HepG2 (cell line): Measurements from ENCODE around the gene EGFL8.

Experiments
- ATF6 ChIP-seq: sonication (generic); formaldehyde crosslinking; conservative IDR thresholded peaks from 2 replicates; pipeline ENCODE4 v1.4.0; 2020; ENCODE audit warnings: missing genetic modification reagents
- EED ChIP-seq: sonication (generic); formaldehyde crosslinking; IDR thresholded peaks from 2 replicates; pipeline ENCODE4 v1.5.0; 2020; ENCODE audit warnings: mild to moderate bottlenecking, missing genetic modification reagents
- HNF4A ChIP-seq: sonication (generic); formaldehyde crosslinking; IDR thresholded peaks from 2 replicates; pipeline ENCODE4 v1.4.0; 2020; ENCODE audit warnings: missing genetic modification reagents
- KDM5A ChIP-seq: fragments of 200-600 bp; sonication (generic); IDR thresholded peaks from 2 replicates; pipeline ENCODE4 v1.7.0; 2018; ENCODE audit warnings: antibody characterized with exemption, mild to moderate bottlenecking, low read length, borderline replicate concordance
- MAFF ChIP-seq: IDR thresholded peaks from 2 replicates; pipeline ENCODE4 v1.6.1; 2011; ENCODE audit warnings: low read depth, low read length, improper control_type of control experiment
- RFX5 ChIP-seq: IDR thresholded peaks from 2 replicates; pipeline ENCODE4 v1.6.1; 2011; ENCODE audit warnings: low read depth, low read length, improper control_type of control experiment
- TAF1 ChIP-seq: sonication (generic); formaldehyde crosslinking; IDR thresholded peaks from 2 replicates; pipeline ENCODE4 v1.4.0; 2020; ENCODE audit warnings: missing genetic modification reagents
- ZKSCAN1 ChIP-seq: fragments of 150-350 bp; IDR thresholded peaks from 2 replicates; pipeline ENCODE4 v1.6.1; 2014; ENCODE audit warnings: low read length
- ZNF10 ChIP-seq: sonication (generic); formaldehyde crosslinking; IDR thresholded peaks from 2 replicates; pipeline ENCODE4 v1.4.0; 2020; ENCODE audit warnings: mild to moderate bottlenecking, low read depth, missing genetic modification reagents, borderline replicate concordance
- ZNF143 ChIP-seq: sonication (generic); formaldehyde crosslinking; IDR thresholded peaks from 2 replicates; pipeline ENCODE4 v1.4.0; 2020; ENCODE audit warnings: missing genetic modification reagents
- ZNF496 ChIP-seq: sonication (generic); formaldehyde crosslinking; IDR thresholded peaks from 2 replicates; pipeline ENCODE4 v1.8.1; 2023; ENCODE audit warnings: mild to moderate bottlenecking, moderate library complexity, missing genetic modification reagents; ENCODE audit not compliant: insufficient replicate concordance
- TF ChIP-seq, protein P1 (sequence below): sonication (generic); formaldehyde crosslinking; IDR thresholded peaks from 2 replicates; pipeline ENCODE4 v1.5.0; 2020; ENCODE audit warnings: mild to moderate bottlenecking, missing genetic modification reagents, moderate library complexity
- TF ChIP-seq, protein P2 (sequence below): sonication (generic); formaldehyde crosslinking; IDR thresholded peaks from 2 replicates; pipeline ENCODE4 v1.4.0; 2020; ENCODE audit warnings: missing genetic modification reagents

DNA sequence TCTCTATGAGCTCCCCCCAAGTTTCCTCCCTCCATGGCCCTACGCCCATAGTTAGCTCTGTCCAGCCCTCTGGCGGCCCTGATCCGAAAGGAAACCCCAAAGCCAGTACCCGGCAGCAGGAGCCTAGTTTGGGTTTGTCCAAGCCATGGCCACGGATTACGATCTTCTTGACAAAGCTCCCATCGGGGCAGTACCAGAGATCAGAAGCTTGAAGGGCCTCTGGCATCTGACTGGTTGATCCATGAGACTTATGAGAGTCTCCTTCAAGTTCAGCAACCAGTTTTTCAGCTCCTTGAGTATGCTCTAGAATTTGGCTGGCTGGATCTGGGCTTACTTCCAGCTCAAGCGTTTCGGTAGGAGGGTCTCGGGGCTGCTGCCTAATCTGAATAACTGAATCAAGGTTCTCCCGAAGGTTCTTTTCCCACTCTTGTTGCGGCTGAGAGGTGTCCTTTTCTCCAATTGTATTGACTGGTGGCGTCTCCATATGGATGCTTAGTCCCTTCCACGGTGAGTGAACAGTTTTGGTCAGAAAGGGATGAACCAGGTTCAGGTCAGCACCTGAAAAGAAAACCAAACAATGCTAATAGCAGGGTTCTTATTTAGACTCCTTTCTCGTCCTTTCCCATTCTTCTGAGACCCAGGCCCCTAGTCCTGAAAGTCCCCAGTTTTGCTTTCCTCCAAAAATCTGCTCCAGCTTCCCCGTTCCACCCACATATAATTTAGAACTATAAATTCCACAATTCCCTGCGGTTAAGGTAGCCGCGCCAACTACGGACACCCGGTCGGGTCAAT is 34.9 kb upstream of the EGFL8 start:
- TF ChIP-seq HNF4A (CRISPR knock-in tag) (no peak), MAFF (no peak), ZNF496 (CRISPR knock-in tag) (no peak), ZNF10 (no peak), RFX5 (no peak), ZKSCAN1 (no peak), EED (CRISPR knock-in tag) (no peak), KDM5A (no peak; the same call in 1 of the 2 replicates), ATF6 (CRISPR knock-in tag) (no peak; the same call in 1 of the 2 replicates), TAF1 (CRISPR knock-in tag) (no peak), ZNF143 (CRISPR knock-in tag) (no peak)
- TF ChIP-seq, protein P1, sequence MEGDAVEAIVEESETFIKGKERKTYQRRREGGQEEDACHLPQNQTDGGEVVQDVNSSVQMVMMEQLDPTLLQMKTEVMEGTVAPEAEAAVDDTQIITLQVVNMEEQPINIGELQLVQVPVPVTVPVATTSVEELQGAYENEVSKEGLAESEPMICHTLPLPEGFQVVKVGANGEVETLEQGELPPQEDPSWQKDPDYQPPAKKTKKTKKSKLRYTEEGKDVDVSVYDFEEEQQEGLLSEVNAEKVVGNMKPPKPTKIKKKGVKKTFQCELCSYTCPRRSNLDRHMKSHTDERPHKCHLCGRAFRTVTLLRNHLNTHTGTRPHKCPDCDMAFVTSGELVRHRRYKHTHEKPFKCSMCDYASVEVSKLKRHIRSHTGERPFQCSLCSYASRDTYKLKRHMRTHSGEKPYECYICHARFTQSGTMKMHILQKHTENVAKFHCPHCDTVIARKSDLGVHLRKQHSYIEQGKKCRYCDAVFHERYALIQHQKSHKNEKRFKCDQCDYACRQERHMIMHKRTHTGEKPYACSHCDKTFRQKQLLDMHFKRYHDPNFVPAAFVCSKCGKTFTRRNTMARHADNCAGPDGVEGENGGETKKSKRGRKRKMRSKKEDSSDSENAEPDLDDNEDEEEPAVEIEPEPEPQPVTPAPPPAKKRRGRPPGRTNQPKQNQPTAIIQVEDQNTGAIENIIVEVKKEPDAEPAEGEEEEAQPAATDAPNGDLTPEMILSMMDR (CRISPR knock-in tag): no peak
- TF ChIP-seq, protein P2, sequence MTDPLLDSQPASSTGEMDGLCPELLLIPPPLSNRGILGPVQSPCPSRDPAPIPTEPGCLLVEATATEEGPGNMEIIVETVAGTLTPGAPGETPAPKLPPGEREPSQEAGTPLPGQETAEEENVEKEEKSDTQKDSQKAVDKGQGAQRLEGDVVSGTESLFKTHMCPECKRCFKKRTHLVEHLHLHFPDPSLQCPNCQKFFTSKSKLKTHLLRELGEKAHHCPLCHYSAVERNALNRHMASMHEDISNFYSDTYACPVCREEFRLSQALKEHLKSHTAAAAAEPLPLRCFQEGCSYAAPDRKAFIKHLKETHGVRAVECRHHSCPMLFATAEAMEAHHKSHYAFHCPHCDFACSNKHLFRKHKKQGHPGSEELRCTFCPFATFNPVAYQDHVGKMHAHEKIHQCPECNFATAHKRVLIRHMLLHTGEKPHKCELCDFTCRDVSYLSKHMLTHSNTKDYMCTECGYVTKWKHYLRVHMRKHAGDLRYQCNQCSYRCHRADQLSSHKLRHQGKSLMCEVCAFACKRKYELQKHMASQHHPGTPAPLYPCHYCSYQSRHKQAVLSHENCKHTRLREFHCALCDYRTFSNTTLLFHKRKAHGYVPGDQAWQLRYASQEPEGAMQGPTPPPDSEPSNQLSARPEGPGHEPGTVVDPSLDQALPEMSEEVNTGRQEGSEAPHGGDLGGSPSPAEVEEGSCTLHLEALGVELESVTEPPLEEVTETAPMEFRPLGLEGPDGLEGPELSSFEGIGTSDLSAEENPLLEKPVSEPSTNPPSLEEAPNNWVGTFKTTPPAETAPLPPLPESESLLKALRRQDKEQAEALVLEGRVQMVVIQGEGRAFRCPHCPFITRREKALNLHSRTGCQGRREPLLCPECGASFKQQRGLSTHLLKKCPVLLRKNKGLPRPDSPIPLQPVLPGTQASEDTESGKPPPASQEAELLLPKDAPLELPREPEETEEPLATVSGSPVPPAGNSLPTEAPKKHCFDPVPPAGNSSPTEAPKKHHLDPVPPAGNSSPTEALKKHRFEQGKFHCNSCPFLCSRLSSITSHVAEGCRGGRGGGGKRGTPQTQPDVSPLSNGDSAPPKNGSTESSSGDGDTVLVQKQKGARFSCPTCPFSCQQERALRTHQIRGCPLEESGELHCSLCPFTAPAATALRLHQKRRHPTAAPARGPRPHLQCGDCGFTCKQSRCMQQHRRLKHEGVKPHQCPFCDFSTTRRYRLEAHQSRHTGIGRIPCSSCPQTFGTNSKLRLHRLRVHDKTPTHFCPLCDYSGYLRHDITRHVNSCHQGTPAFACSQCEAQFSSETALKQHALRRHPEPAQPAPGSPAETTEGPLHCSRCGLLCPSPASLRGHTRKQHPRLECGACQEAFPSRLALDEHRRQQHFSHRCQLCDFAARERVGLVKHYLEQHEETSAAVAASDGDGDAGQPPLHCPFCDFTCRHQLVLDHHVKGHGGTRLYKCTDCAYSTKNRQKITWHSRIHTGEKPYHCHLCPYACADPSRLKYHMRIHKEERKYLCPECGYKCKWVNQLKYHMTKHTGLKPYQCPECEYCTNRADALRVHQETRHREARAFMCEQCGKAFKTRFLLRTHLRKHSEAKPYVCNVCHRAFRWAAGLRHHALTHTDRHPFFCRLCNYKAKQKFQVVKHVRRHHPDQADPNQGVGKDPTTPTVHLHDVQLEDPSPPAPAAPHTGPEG (CRISPR knock-in tag): no peak
